OCI-LY3 (cell line): Measurements from ENCODE around the gene ZCCHC10.
A peak's percentile ranks its signal among the peaks of the same experiment; 100 is the strongest.

ENCODE experiments used
- H2AFZ ChIP-seq: fragments of 200-600, 300-600 bp; shearing (Covaris generic); 2 replicates; pipeline ENCODE4 v1.6.0; 2014; ENCODE audit warnings: antibody characterized with exemption, low read depth, low read length
- H3K27ac ChIP-seq: fragments of 200-600, 300-600 bp; sonication (generic); 2 replicates; pipeline ENCODE4 v1.5.1; 2014; ENCODE audit warnings: mild to moderate bottlenecking, low read length, moderate library complexity, mixed read lengths
- H3K27me3 ChIP-seq: fragments of 200-600, 300-600 bp; sonication (generic); 2 replicates; pipeline ENCODE4 v1.6.1; 2014; ENCODE audit warnings: low read depth, low read length, mixed read lengths
- H3K36me3 ChIP-seq: fragments of 200-600, 300-600 bp; sonication (generic); replicated peaks from 2 replicates; pipeline ENCODE3; 2014; ENCODE audit warnings: low read depth, low read length, mixed read lengths
- H3K4me1 ChIP-seq: fragments of 300-600, 200-600 bp; sonication (generic); 2 replicates; pipeline ENCODE4 v1.6.1; 2014; ENCODE audit warnings: low read length, mixed read lengths
- H3K4me2 ChIP-seq: fragments of 200-600, 300-600 bp; sonication (generic); 2 replicates; pipeline ENCODE4 v1.6.1; 2014; ENCODE audit warnings: low read length, mixed read lengths
- H3K4me3 ChIP-seq: fragments of 300-600, 200-600 bp; sonication (generic); 2 replicates; pipeline ENCODE4 v1.5.1; 2014; ENCODE audit warnings: antibody characterized with exemption, mild to moderate bottlenecking, low read length, moderate library complexity
- H3K79me2 ChIP-seq: fragments of 300-600, 200-600 bp; shearing (Covaris generic); 2 replicates; pipeline ENCODE4 v1.6.1; 2014; ENCODE audit warnings: mild to moderate bottlenecking, low read length, mixed read lengths
- H3K9ac ChIP-seq: fragments of 300-600, 200-600 bp; shearing (Covaris generic); 2 replicates; pipeline ENCODE4 v1.6.0; 2014; ENCODE audit warnings: mild to moderate bottlenecking, low read length, moderate library complexity
- H3K9me3 ChIP-seq: fragments of 200-600, 300-600 bp; shearing (Covaris generic); 2 replicates; pipeline ENCODE4 v1.6.1; 2014; ENCODE audit warnings: low read length, mixed read lengths; ENCODE audit not compliant: insufficient read depth
- H4K20me1 ChIP-seq: fragments of 200-600, 300-600 bp; sonication (generic); 2 replicates; pipeline ENCODE4 v1.6.1; 2016; ENCODE audit warnings: low read length, mixed read lengths; ENCODE audit not compliant: insufficient read depth
- EZH2phosphoT487 ChIP-seq: fragments of 200-600 bp; shearing (Covaris generic); IDR thresholded peaks from 2 replicates; pipeline ENCODE4 v1.6.1; 2018; ENCODE audit warnings: antibody characterized with exemption, mixed run types, low read depth
- TF ChIP-seq, protein P1 (sequence below): fragments of 200-600, 300-600 bp; sonication (generic); IDR thresholded peaks from 2 replicates; pipeline ENCODE4 v1.5.1; 2014; ENCODE audit warnings: antibody characterized with exemption, low read length, low read depth

ZCCHC10 gene

DNA sequence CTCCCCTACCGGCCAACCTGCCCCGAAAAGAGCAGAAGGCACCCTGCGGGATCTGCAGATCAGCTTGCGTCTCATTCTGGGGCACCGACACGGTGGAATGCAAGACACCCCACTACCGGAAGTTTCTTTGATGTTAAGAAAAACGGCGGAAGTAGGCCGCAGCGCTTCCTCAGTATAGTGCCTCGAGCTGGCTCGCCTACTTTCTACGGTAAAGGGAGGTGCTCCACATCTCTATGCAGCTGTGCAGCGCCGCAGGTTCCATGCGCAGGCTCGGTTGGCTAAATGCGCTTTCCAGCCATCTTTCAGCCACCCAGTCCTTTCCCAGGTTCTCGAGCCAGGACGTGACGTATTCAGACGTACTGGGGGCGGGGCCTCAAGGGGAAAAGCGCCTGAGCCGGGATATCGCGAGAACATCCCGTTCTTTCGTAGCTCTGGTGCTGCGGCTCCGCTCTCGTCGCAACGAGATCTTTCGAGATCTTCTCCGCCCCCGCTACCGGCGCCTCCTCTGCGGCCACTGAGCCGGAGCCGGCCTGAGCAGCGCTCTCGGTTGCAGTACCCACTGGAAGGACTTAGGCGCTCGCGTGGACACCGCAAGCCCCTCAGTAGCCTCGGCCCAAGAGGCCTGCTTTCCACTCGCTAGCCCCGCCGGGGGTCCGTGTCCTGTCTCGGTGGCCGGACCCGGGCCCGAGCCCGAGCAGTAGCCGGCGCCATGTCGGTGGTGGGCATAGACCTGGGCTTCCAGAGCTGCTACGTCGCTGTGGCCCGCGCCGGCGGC lies 25.4 kb upstream of the ZCCHC10 start, which contains the start of gene HSPA4:
TSS of gene HSPA4 (plus strand) at position 472 of the 775 bp plus-strand sequence. CDS start at position 710, 238 bp downstream.
- H3K9ac ChIP-seq = peak within 1 kb of the TSS; percentile 97
- H2AFZ ChIP-seq = peak within 1 kb of the TSS; percentile 28; the same call in 1 of the 2 replicates
- H4K20me1 ChIP-seq = peaks cover 15% of the 10 kb centered on the region
- peak within 1 kb of the TSS; percentile 100 for H3K4me3 ChIP-seq
- H3K79me2 ChIP-seq = peaks cover 64% of the 10 kb centered on the region
- H3K36me3 ChIP-seq = no peaks in the 10 kb centered on the region
- H3K4me2 ChIP-seq = peak within 1 kb of the TSS; percentile 96
- H3K27ac ChIP-seq = peak within 1 kb of the TSS; percentile 89
- H3K9me3 ChIP-seq = no peaks in the 10 kb centered on the region
- H3K27me3 ChIP-seq = no peaks in the 10 kb centered on the region
- H3K4me1 ChIP-seq = peaks cover 16% of the 10 kb centered on the region
- no peak for TF ChIP-seq EZH2phosphoT487
- TF ChIP-seq, protein P1, sequence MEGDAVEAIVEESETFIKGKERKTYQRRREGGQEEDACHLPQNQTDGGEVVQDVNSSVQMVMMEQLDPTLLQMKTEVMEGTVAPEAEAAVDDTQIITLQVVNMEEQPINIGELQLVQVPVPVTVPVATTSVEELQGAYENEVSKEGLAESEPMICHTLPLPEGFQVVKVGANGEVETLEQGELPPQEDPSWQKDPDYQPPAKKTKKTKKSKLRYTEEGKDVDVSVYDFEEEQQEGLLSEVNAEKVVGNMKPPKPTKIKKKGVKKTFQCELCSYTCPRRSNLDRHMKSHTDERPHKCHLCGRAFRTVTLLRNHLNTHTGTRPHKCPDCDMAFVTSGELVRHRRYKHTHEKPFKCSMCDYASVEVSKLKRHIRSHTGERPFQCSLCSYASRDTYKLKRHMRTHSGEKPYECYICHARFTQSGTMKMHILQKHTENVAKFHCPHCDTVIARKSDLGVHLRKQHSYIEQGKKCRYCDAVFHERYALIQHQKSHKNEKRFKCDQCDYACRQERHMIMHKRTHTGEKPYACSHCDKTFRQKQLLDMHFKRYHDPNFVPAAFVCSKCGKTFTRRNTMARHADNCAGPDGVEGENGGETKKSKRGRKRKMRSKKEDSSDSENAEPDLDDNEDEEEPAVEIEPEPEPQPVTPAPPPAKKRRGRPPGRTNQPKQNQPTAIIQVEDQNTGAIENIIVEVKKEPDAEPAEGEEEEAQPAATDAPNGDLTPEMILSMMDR = no peak

DNA sequence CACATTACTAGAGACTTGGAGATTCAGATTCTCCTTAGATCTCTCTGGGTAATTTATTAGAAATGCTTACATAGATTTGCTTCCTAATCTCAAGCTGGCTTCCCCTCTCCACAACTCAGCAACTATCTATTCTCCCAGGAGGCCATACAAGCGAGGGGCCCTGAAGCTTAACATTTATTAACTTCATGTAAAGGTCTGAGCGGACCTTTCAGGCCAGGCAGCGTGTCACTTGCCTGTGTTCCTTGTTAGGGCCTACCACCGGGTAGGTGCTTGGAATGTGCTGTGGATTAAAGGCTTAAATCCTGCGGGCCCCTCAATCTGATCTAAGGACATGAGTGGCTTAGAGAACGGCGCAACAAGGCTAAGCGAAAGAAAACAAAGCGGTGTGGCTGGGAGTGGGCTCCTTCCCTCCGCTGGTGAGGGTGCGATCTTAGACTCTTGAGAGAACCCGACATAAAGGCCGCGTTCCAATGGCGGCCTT lies 24.8 kb upstream of the ZCCHC10 start:
- Histone ChIP-seq H3K4me3 (peak overlapping the region; percentile 100), H3K4me1 (peaks cover 16% of the 10 kb centered on the region), H2AFZ (peak overlapping the region; percentile 28; the same call in 1 of the 2 replicates), H3K79me2 (peaks cover 58% of the 10 kb centered on the region), H3K4me2 (peak overlapping the region; percentile 96), H3K9ac (peak overlapping the region; percentile 97), H4K20me1 (peaks cover 13% of the 10 kb centered on the region), H3K36me3 (no peaks in the 10 kb centered on the region), H3K9me3 (no peaks in the 10 kb centered on the region), H3K27me3 (no peaks in the 10 kb centered on the region), H3K27ac (peak overlapping the region; percentile 89)
- TF ChIP-seq EZH2phosphoT487 = no peak
- TF ChIP-seq, protein P1 = no peak

DNA sequence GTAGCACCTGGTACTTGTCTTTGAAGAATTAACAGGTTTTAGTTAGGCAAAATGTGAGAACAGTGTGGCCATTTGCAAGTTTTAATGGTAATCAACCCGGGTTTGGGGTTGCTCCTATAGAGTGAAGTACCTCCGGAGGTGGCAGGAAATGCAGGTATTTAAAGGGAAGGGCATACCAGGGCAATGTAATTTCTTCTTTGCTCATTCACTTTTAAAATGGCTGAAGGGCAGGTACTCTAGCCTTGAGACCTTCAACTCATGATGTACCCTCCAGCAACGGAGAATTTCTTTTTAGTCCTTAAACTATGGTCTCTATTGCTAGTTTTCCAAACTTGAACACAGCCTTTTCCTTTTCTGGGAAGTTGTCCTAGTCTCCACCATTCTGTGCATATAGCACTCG lies 24.2 kb upstream of the ZCCHC10 start:
- H3K4me1 ChIP-seq = peaks cover 16% of the 10 kb centered on the region
- no peaks in the 10 kb centered on the region for H3K27me3 ChIP-seq

DNA sequence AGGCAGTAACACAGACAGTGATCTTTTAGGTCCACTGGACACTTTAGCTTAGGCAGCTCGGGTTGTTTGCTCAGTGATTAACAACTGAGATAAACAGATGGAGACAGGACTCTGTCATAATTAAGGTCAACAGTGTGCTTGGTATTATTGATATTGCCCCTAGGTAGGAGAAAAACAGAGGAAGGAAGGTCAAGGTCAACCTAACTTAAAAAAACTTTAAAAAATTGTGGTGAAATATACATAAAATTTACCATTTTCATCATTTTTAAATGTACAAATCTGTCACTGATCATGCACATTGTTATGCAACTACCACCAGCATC lies 23.3 kb upstream of the ZCCHC10 start:
- Histone ChIP-seq H3K27me3 (no peaks in the 10 kb centered on the region), H4K20me1 (peaks cover 4% of the 10 kb centered on the region), H3K9me3 (no peaks in the 10 kb centered on the region), H3K4me2 (no peak overlapping the region), H3K27ac (no peak overlapping the region), H3K36me3 (no peaks in the 10 kb centered on the region), H3K4me3 (no peak overlapping the region), H2AFZ (no peak overlapping the region), H3K4me1 (peaks cover 15% of the 10 kb centered on the region), H3K9ac (no peak overlapping the region), H3K79me2 (peaks cover 43% of the 10 kb centered on the region)
- no peak for TF ChIP-seq EZH2phosphoT487
- TF ChIP-seq, protein P1 = no peak

More for the DNA sequence above, 24.2 kb upstream of the ZCCHC10 start:
- H3K36me3 ChIP-seq = no peaks in the 10 kb centered on the region
- peak overlapping the region; percentile 100 for H3K4me3 ChIP-seq
- peaks cover 10% of the 10 kb centered on the region for H4K20me1 ChIP-seq
- peak overlapping the region; percentile 96 for H3K4me2 ChIP-seq
- peak overlapping the region; percentile 89 for H3K27ac ChIP-seq
- TF ChIP-seq, protein P1 = no peak
- TF ChIP-seq EZH2phosphoT487 = no peak
- peak overlapping the region; percentile 97 for H3K9ac ChIP-seq
- no peaks in the 10 kb centered on the region for H3K9me3 ChIP-seq
- H3K79me2 ChIP-seq = peaks cover 52% of the 10 kb centered on the region
- no peak overlapping the region for H2AFZ ChIP-seq
